Ovary (tissue), 9 donors: ENCODE data around the gene EYS. TPM values are rescaled to one million over a fixed set of nuclear protein-coding genes. Genes with fewer than 3 reads are reported as not detected.

Source experiments
- DNase-seq, 5 donors: peaks; one replicate each; pipeline ENCODE4 v3.0.0-alpha.2; 2019 to 2020
- H3K27ac ChIP-seq, 2 donors: fragments of 200-600 bp; one replicate each; pipeline versions ENCODE4 v1.5.1 to v1.8.0; 2019 to 2022
- H3K27me3 ChIP-seq: fragments of 200-600 bp; one replicate; pipeline ENCODE4 v1.8.0; 2022
- H3K36me3 ChIP-seq: fragments of 200-600 bp; sonication (generic); one replicate; pipeline ENCODE4 v1.5.1; 2019
- H3K4me1 ChIP-seq: one replicate; pipeline ENCODE4 v1.8.1; 2013; ENCODE audit warnings: mild to moderate bottlenecking, moderate library complexity; ENCODE audit not compliant: insufficient read depth
- H3K4me3 ChIP-seq: fragments of 200-600 bp; sonication (generic); one replicate; pipeline ENCODE4 v1.5.1; 2017
- H3K9me3 ChIP-seq, 2 donors: fragments of 200-600 bp in 1 of 2; sonication (generic) in 1 of 2; one replicate each; pipeline versions ENCODE4 v1.5.1 to v1.8.1; 2013 to 2019; ENCODE audit warnings: mild to moderate bottlenecking in 1 of 2, moderate library complexity in 1 of 2
- EP300 ChIP-seq: sonication (generic); formaldehyde crosslinking; IDR thresholded peaks from one replicate; pipeline ENCODE4 v1.6.1; 2017; ENCODE audit warnings: antibody characterized with exemption
- POLR2A ChIP-seq: fragments of 450-650 bp; IDR thresholded peaks from one replicate; pipeline ENCODE4 v1.6.1; 2017; ENCODE audit warnings: antibody characterized with exemption, mild to moderate bottlenecking, moderate library complexity
- whole genome bisulfite sequencing, 3 donors: extraction: QIAGEN DNeasy Blood & Tissue Kit in 1 of 3; methylation state at CpG; one replicate each; pipeline versions ENCODE4 v1.1.5 to v1.1.7; 2013 to 2017; 5-methylcytosine and 5-hydroxymethylcytosine counted together
- intact Hi-C, 4 donors: fragments of 100-400 bp; cut with DNase I; formaldehyde crosslinking; loops; one replicate each; pipeline versions ENCODE4 v1.11.0 to v1.15.1; 2022 to 2023
- polyA plus RNA-seq, 2 donors: library from polyadenylated mRNA; stranded (reverse); fragments of 200-250 nt in 1 of 2; fragments of 350-450 nt in 1 of 2; fragmentation: Illumina TruSeq in 1 of 2; extraction: RNeasy Lipid Tissue Mini Kit (QIAGEN cat#74804) in 1 of 2; gene quantifications; one replicate each; pipeline ENCODE4 v1.2.3, GENCODE V29; 2013 to 2014
- total RNA-seq, 7 donors: library from RNA; depleted of rRNA in 2 of 7; stranded (reverse); fragments of >200 nt in 2 of 7; fragmentation: NEBNext Ultra II Directional in 3 of 7; extraction: Animal tissue kit (Norgen Biotek cat#: 25700) in 3 of 7; gene quantifications; one replicate each; pipeline versions ENCODE4 v1.1.0 to v1.2.4, GENCODE V29; 2016 to 2023
- TF ChIP-seq, protein P1 (sequence below), 3 donors: fragments of 450-650 bp in 2 of 3; fragments of 200-600 bp in 1 of 3; IDR thresholded peaks; one replicate each; pipeline versions ENCODE4 v1.5.1 to v1.8.0; 2016 to 2022; ENCODE audit warnings: antibody characterized with exemption in 3 of 3, mild to moderate bottlenecking in 1 of 3
- donor health status: DM: no; HTN: no; CAD: no; lungs with moderate emphysema.
- donor health status: DM: no; HTN: no; CAD: no.
- donor health status: Bipolar disorder and iron deficiency.
- donor health status: DM: yes; HTN: yes; CAD: no.
- donor health status: DM: no; HTN: no; CAD: no.
- donor health status: DM: yes; HTN: yes; CAD: no.

Gene EYS
- total and polyA plus RNA-seq, 9 donors: under 0.01 to 0.03 (median 0.01) TPM; not detected in 6

DNA sequence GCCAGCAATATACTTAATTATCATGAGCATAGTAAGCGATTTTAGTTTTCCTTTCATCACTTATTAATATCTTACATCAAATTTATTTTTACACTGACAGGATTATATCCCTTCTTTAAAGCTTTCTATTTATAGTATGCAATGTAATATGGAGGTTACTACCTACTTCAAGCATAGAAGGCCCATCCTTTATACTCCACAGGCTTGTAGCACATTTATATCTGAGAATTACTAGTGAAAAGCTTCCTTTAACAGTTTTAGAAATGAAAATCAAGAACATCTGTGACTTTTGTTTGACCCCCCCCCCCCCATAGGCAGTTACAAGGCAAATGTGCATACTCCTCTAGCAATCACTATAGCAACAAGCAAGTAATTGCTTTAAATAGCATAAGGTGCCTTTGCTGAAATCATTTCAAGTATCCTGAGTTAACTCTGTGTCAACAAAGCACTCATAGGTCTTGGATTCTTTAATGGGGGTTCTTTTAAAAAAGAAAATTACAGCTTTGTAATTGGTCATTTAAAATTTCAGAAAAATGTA, 1153.7 kb downstream of the EYS start:
- TF ChIP-seq POLR2A (no peak), EP300 (no peak)
- TF ChIP-seq, protein P1, sequence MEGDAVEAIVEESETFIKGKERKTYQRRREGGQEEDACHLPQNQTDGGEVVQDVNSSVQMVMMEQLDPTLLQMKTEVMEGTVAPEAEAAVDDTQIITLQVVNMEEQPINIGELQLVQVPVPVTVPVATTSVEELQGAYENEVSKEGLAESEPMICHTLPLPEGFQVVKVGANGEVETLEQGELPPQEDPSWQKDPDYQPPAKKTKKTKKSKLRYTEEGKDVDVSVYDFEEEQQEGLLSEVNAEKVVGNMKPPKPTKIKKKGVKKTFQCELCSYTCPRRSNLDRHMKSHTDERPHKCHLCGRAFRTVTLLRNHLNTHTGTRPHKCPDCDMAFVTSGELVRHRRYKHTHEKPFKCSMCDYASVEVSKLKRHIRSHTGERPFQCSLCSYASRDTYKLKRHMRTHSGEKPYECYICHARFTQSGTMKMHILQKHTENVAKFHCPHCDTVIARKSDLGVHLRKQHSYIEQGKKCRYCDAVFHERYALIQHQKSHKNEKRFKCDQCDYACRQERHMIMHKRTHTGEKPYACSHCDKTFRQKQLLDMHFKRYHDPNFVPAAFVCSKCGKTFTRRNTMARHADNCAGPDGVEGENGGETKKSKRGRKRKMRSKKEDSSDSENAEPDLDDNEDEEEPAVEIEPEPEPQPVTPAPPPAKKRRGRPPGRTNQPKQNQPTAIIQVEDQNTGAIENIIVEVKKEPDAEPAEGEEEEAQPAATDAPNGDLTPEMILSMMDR (IDR thresholded peaks at IDR 0.05): no peak
- H3K4me3 ChIP-seq: no peak overlapping the region
- no peaks in the 10 kb centered on the region for H3K4me1 ChIP-seq
- H3K27ac ChIP-seq: no peak overlapping the region
- 63 to 80% (median 79%) methylated on average over 1 of the region's 1 CpG for WGBS, 3 donors
- no peak for DNase-seq
- no peaks in the 10 kb centered on the region for H3K36me3 ChIP-seq
- no peaks in the 10 kb centered on the region for H3K27me3 ChIP-seq
- intact Hi-C loops: loop anchor here in 1 of 4 donors (10.0 kb wide), 1 partner anchor 809 kb away; no protein-coding TSS in a partner anchor
- H3K9me3 ChIP-seq: no peaks in the 10 kb centered on the region

DNA sequence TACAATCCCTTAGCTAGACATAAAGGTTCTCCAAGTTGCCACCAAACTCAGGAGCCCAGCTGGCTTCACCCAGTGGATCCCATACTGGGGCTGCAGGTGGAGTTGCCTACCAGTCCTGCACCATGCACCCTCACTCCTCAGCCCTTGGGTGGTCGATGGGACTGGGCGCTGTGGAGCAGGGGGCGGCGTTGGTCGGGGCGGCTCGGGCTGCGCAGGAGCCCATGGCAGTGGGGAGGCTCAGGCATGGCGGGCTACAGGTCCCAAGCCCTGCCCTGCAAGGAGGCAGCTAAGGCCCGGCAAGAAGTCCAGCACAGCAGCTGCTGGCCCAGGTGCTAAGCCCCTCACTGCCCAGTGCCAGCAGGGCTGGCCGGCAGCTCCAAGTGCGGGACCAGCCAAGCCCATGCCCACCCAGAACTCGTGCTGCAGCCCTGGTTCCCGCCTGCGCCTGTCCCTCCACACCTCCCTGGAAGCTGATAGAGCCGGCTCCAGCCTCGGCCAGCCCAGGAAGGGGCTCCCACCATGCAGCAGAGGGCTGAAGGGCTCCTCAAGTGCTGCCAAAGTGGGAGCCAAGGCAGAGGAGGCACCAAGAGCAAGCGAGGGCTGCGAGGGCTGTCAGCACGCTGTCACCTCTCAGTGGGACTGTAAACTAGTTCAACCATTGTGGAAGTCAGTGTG, 1159.3 kb downstream of the EYS start:
- no peak for DNase-seq
- WGBS, 3 donors: 94 to 97% (median 94%) methylated on average over 20 of the region's 20 CpGs
- intact Hi-C loops: no loop called here
- Histone ChIP-seq H3K4me3 (no peak overlapping the region), H3K27me3 (no peaks in the 10 kb centered on the region), H3K4me1 (no peaks in the 10 kb centered on the region), H3K27ac (no peak overlapping the region), H3K9me3 (no peaks in the 10 kb centered on the region), H3K36me3 (no peaks in the 10 kb centered on the region)
- TF ChIP-seq EP300 (no peak), POLR2A (no peak)
- TF ChIP-seq, protein P1 (IDR thresholded peaks at IDR 0.05): no peak

DNA sequence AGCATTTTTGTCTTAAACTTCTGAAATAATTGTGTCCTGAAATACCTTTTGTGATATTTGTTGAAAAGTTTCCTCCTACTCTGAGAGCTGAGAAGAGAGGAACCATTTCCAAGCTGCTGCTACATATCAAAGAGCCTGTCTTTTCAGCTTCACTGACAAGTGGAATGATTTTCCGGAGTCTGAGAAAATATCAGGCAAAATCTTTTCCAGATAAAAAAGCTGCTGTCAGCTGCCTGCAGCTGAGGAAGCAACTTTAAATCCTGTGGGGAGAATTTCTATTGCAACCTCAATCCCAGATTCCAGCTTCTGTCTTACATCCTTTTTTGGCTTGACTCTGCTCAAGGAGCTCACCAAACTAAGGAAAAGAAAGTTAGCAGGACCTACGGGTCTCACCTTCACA, 1167.1 kb downstream of the EYS start:
- H3K9me3 ChIP-seq: no peaks in the 10 kb centered on the region
- no peak for TF ChIP-seq EP300
- TF ChIP-seq POLR2A: no peak
- TF ChIP-seq, protein P1 (IDR thresholded peaks at IDR 0.05): no peak
- no peaks in the 10 kb centered on the region for H3K27me3 ChIP-seq
- H3K36me3 ChIP-seq: no peaks in the 10 kb centered on the region
- WGBS, 3 donors: 41 to 44% (median 44%) methylated on average over 2 of the region's 2 CpGs
- intact Hi-C loops: no loop called here
- no peak for DNase-seq
- no peaks in the 10 kb centered on the region for H3K4me1 ChIP-seq
- no peak overlapping the region for H3K27ac ChIP-seq
- no peak overlapping the region for H3K4me3 ChIP-seq

DNA sequence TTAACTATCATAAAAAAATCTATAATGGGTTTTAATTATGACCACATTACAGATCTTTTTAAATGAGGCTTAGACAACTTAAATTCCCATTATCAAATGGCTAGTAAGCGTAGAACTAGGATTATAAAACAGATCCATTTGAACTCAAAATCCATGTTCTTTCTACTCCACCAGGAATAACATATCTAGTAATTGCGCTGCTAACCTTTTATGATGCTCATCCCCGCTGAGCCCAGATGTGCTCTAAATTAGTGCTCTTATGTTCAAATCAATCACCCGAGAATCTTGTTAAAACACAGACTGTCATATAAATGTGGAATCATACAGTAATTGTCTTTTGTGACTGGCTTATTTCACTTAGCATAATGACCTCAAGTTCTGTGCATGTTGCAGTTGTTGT, 1168.3 kb downstream of the EYS start:
- H3K27me3 ChIP-seq: no peaks in the 10 kb centered on the region
- TF ChIP-seq EP300 (no peak), POLR2A (no peak)
- TF ChIP-seq, protein P1 (IDR thresholded peaks at IDR 0.05): no peak
- H3K27ac ChIP-seq: no peak overlapping the region
- no peak for DNase-seq
- intact Hi-C loops: no loop called here
- H3K4me1 ChIP-seq: no peaks in the 10 kb centered on the region
- H3K9me3 ChIP-seq: no peaks in the 10 kb centered on the region
- 93 to 95% (median 94%) methylated on average over 4 of the region's 4 CpGs for WGBS, 3 donors
- no peaks in the 10 kb centered on the region for H3K36me3 ChIP-seq
- no peak overlapping the region for H3K4me3 ChIP-seq
